Measurements from ENCODE around the gene SLC25A42.

GRCh38 chr19:19119325-19120237 lies 55.8 kb downstream of the SLC25A42 start:
- TF ChIP-seq CTCF (conservative IDR thresholded peaks at IDR 0.05 in 1 of 2, IDR thresholded peaks at IDR 0.05 in 1 of 2; ENCODE audit: extremely low read depth in 1 of 2, insufficient read depth in 1 of 2, low read depth in 1 of 2, low read length in 2 of 2), result no peak
- no peak for TF ChIP-seq EZH2 (IDR thresholded peaks at IDR 0.05; ENCODE audit: borderline replicate concordance, low read length)
